Gastroesophageal sphincter (tissue), 3 donors: Measurements from ENCODE around the gene CYP4F11.

Experiments used
- EP300 ChIP-seq: sonication (generic); formaldehyde crosslinking; IDR thresholded peaks from one replicate; pipeline ENCODE4 v1.6.1; 2017; ENCODE audit warnings: antibody characterized with exemption, mild to moderate bottlenecking
- POLR2A ChIP-seq, 2 donors: fragments of 450-650 bp; IDR thresholded peaks; one replicate each; pipeline ENCODE4 v1.6.1; 2017; ENCODE audit warnings: antibody characterized with exemption in 2 of 2, mild to moderate bottlenecking in 2 of 2, moderate library complexity in 1 of 2
- TF ChIP-seq, protein P1 (sequence below), 4 experiments: fragments of 200-600 bp in 2 of 4; fragments of 450-650 bp in 2 of 4; sonication (generic) in 1 of 4; IDR thresholded peaks; one replicate each; pipeline ENCODE4 v1.5.1; 2017 to 2019; ENCODE audit warnings: antibody characterized with exemption in 4 of 4, mild to moderate bottlenecking in 2 of 4, moderate library complexity in 2 of 4

DNA sequence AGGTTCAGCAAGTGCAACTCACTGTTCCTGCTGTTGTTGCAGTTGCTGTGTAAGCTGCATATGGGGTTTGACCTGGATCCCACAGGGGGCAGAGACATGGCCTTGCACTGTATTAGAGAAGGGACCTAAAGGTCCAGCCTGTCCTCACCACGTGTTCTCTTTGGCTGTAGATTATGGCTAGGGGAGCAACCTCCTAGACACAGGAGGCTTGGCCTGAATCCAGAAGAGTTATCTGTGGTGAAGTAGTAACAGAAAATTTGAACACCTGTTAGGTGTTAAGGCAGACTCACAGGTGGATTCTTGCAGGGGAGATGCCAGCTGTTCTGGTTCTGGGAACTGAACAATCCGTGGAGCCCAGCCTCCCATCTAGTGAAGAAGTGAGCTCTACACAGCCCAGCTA, 3.4 kb upstream of the CYP4F11 start:
- TF ChIP-seq, protein P1, sequence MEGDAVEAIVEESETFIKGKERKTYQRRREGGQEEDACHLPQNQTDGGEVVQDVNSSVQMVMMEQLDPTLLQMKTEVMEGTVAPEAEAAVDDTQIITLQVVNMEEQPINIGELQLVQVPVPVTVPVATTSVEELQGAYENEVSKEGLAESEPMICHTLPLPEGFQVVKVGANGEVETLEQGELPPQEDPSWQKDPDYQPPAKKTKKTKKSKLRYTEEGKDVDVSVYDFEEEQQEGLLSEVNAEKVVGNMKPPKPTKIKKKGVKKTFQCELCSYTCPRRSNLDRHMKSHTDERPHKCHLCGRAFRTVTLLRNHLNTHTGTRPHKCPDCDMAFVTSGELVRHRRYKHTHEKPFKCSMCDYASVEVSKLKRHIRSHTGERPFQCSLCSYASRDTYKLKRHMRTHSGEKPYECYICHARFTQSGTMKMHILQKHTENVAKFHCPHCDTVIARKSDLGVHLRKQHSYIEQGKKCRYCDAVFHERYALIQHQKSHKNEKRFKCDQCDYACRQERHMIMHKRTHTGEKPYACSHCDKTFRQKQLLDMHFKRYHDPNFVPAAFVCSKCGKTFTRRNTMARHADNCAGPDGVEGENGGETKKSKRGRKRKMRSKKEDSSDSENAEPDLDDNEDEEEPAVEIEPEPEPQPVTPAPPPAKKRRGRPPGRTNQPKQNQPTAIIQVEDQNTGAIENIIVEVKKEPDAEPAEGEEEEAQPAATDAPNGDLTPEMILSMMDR (IDR thresholded peaks at IDR 0.05): no peak
- no peak for TF ChIP-seq POLR2A (IDR thresholded peaks at IDR 0.05)
- no peak for TF ChIP-seq EP300
